Muscle layer of duodenum (tissue), 2 donors: ENCODE results near the gene IQCF2.

Experiments used
- H3K27ac ChIP-seq: one replicate; pipeline ENCODE4 v1.7.0; 2013; ENCODE audit warnings: mild to moderate bottlenecking, low read length
- H3K27me3 ChIP-seq: one replicate; pipeline ENCODE4 v1.7.0; 2013; ENCODE audit warnings: low read depth, mild to moderate bottlenecking, control low read depth, low read length
- H3K36me3 ChIP-seq, 2 donors: one replicate each; pipeline ENCODE4 v1.7.0; 2013; ENCODE audit warnings: low read length in 2 of 2, control low read depth in 1 of 2, mild to moderate bottlenecking in 1 of 2; ENCODE audit not compliant: insufficient read depth in 2 of 2, control insufficient read depth in 1 of 2
- H3K4me1 ChIP-seq, 2 donors: one replicate each; pipeline ENCODE4 v1.7.0; 2013; ENCODE audit warnings: low read length in 2 of 2, mild to moderate bottlenecking in 2 of 2, control low read depth in 1 of 2, moderate library complexity in 1 of 2; ENCODE audit not compliant: insufficient read depth in 2 of 2, control insufficient read depth in 1 of 2
- H3K4me3 ChIP-seq, 2 donors: one replicate each; pipeline ENCODE4 v1.7.0; 2013; ENCODE audit warnings: low read length in 2 of 2, low read depth in 1 of 2, mild to moderate bottlenecking in 1 of 2
- H3K9me3 ChIP-seq, 2 donors: one replicate each; pipeline ENCODE4 v1.7.0; 2013; ENCODE audit warnings: low read length in 2 of 2, control low read depth in 1 of 2, mild to moderate bottlenecking in 1 of 2; ENCODE audit not compliant: control insufficient read depth in 1 of 2
- donor health status: healthy.

IQCF2 gene

GRCh38 chr3:51904034-51904823 is 42.8 kb downstream of the IQCF2 start:
- no peaks in the 10 kb centered on the region for H3K4me1 ChIP-seq
- no peak overlapping the region for H3K4me3 ChIP-seq
- peaks cover 0 to 6% of the 10 kb centered on the region in 2 donors for H3K9me3 ChIP-seq
- H3K27me3 ChIP-seq = no peaks in the 10 kb centered on the region
- H3K36me3 ChIP-seq = no peaks in the 10 kb centered on the region
- H3K27ac ChIP-seq = no peak overlapping the region

- Histone ChIP-seq H3K27me3 (no peaks in the 10 kb centered on the region), H3K36me3 (no peaks in the 10 kb centered on the region), H3K27ac (no peak overlapping the region), H3K9me3 (peaks cover 0 to 6% of the 10 kb centered on the region in 2 donors), H3K4me1 (no peaks in the 10 kb centered on the region), H3K4me3 (no peak overlapping the region)
These were observed 46.6 kb downstream of the IQCF2 start for GRCh38 chr3:51908026-51908425.
